Measurements from ENCODE around the gene CLCN5.

The CLCN5 gene

DNA sequence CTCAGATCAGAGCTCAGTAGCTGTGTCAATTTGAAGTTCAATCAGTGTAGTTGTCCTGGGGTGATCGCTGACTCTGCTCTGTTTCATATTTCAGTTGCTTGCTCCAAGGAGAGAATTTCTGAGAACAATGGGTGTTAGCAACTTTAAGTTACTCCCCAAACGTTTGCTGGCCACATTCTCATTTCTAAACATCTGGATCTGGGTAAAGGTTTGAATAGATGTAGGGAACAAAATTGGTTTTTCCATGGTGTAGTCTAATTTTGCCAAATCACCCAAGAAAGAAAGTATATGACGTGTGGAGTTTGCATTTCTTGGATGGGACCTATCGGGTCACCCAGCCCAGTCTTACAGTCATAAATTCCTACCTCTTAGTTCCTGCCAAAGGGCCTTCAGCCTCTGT, 174.7 kb downstream of the CLCN5 start:
- DNase-seq: no peak

DNA sequence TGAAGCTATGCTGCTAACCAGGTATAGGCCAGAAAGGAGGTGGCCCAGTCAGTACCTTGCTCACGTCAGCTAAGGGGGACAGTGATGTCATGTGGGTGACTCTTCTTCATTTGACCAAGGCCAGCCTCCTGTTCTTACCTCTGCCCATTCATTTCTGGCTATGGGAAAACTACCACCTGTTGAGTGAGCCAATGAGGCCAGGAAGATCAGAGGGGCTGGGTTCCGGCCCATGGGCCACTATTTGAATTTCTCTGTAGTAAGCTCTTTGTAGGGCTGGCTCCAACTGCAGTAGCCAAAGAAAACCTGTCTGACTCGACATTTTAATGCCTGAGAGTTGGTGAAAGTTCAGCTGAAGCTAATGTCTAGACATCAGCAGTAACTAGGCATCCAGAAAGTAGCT, 175.8 kb downstream of the CLCN5 start:
- DNase-seq: no peak

DNA sequence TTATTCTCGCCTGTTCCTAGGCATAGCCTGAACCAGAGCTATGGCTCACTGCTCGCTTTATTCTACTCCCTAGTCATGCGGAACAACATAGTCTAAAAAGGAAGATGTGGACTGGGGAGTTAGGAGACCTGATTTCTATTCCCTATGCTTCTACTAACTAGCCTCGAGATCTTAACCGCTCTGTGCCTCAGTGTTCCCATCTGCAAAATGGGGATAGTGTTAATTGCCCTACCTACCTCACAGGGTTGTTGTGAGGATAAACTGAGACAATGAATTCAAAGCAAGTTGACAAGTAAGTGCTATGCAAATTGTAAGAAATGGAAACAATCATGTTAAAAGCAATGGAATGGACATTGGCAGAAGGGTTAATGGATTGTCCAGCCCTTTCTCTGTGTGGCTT, 176.4 kb downstream of the CLCN5 start:
- no peak for DNase-seq

DNA sequence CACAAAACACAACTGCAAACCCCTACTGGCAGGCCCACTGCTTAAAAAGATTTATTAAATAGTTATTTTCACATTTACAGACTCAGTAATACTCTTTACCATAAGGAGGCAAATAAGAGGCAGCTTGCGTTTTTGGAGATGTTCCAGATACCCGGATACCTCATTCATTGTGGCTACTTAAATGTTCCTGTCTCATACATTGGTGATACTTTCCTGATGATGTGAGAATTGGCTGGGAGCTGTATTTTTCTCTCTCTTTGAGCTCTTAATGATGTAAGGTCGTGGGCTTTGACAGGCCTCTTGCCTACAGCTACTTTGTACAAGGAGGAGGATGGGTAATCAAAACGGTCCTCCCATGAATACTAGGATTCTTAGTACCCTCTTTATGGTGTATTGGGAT, 176.9 kb downstream of the CLCN5 start:
- DNase-seq: no peak

DNA sequence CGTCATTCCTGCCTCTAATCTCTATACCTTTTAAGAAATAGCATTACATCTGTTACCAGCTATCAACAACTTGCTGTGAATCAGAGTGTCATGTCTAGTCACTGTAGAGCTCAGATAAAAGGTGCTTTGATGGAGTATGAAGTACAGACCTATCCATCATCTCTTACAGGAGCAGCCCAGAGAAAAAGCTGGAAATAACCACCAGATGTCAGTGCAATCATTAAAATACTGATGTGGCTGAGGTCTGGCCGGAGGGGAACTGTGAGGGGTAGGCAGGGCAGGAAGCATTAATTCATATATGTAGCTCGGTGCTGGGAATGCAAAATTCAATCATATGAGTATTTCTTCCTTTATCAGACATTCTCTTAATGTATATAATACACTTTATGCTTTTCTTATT, 177.8 kb downstream of the CLCN5 start:
- DNase-seq: no peak

DNA sequence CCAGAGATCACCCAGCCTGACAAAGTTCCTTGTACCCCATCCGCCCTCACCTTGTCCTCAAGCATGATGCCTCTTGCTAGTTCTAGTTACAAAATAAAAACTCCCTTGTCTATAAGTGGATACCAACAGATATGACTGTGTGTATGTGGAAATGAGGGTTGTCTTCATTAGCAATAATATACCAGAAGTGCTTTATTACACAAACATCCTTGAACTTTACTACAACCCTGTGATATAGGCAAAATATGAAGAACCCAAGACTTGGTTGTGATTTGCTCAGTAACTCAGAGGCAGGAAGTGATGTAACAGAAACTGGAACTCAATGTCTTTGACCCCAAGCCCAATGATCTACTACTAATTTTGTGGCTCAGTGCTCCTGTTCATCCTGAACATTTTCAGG, 180.8 kb downstream of the CLCN5 start:
- DNase-seq: no peak

DNA sequence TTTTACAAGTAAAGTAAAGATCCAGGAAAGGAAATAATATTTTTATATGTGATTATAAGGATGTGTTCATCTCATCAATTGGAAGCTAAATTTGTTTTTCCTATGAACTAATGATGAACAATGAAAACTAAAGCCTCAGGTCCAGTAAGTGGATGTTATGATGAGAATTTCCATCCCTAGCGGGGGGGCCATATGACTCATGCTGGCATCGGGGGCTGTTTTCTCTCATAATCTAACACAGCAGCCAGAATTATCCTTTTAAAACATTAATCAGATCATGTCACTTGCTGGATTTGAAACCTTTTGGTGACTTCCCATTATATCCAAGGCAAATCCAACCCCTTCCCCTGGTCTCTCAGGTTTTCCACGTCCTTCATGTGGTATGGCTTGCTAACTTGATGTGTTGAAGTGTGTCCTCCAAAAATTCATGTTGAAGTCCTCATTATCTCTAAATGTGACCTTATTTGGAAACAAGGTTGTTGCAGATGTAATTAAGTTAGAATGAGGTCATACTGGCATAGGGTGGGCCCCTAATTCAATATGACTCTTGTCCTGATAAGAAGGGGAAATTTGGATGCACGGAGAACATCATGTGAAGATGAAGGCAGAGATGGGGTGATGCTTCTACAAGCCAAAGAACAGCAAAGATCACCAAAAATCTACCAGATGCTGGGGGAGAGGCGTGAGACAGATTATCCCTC, 181.6 kb downstream of the CLCN5 start:
- no peak for DNase-seq

DNA sequence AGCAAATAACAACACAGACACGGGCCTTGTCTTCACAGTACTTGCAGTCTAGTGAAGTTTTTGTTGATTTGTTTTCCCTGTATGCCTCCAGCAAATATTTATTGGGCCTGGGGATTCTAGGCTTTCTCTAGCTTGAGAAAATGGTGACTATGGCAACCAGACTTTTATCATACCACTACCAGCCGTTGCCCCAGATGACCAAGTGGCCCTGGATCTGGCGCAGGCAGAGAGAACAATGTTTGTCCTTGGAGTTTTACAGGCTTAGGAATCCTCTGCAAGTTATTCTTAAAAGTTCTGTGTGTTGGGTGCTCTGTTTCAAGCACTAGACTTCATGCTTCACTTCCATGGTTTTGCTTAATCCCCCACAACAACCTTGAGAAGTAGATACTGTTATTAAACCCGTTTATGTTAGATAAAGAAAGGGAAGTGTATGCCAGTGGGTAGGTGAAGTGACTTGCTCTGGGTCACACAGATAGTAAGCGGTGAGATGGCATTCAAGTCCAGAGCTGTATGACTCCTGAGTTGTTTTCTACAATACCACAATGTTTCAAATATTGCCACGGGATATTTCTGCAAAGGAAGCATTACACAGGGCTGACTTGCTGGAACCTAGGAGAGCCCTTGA, 183.8 kb downstream of the CLCN5 start:
- DNase-seq: no peak

DNA sequence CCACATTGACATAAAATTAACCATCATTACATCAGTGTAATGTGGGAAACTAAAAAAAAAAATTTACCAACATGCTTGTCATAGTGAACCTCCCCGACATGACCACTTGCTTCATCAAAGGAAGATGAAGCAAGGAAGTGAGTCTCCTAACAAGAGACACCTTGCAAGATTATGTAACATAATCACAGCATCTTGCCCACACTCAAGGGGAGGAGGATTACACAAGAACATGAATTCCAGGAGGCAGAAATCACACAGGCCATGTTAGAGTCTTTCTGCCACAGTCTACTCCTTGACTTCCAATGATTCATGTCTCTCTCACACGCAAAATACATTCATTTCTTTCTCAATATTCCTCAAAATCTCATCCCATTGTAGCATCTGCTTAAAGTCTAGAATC, 185.1 kb downstream of the CLCN5 start:
- DNase-seq: no peak

DNA sequence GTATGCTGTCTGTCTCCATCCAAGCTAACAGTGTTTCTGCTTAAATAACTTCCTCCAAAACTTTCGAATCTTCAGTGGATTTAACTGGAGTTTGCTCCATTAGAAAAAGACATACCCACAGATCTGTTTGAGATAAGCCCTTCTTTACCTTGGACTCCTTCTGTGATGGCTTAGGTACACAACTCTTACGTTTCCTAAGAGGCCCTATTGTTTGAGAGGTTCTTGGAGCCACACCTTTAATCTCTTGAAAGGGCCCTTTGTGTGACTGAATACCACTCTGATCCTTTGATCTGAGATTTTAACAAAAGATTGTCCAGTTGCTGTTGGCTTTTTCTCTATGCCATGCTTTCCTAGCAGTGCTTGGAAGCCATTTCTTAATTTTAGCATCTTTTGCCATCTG, 185.9 kb downstream of the CLCN5 start:
- DNase-seq: no peak

DNA sequence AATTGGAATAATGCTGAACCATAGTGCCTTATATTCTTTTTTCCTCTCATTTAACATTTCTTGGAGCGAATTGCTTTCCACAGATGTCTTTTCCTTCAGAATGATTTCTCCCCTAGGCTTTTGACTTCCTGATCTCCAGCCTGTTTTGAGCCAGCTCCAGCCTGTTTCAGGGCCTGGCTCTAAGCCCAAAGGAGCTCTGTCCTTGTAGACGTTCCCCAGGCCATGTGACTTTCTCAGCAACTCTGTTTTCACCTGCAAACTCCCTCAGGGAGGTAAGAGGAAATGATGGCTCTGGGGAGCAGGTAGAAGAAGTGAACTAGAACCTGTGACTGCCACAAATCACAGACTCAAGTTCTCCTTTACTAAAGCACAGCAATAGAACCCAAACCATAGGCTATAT, 189.3 kb downstream of the CLCN5 start:
- no peak for DNase-seq

DNA sequence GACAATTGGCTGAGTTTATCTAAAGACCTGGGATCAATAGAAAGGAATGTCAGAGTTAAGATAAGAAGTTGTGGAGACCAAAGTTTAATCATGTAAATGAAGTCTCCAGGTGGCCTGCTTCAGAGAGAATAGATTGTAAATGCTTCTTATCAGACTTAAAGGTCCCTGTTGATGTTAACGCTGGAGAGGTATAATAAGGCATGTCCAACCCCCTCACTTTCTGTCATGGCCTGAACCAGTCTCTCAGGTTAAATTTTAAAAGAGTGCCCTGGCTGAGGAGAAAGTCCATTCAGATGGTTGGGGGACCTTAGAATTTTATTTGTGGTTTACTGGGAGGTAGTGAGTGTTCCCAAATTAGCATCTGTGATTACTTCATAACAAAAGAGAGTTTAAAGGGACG, 191.7 kb downstream of the CLCN5 start:
- DNase-seq: no peak

DNA sequence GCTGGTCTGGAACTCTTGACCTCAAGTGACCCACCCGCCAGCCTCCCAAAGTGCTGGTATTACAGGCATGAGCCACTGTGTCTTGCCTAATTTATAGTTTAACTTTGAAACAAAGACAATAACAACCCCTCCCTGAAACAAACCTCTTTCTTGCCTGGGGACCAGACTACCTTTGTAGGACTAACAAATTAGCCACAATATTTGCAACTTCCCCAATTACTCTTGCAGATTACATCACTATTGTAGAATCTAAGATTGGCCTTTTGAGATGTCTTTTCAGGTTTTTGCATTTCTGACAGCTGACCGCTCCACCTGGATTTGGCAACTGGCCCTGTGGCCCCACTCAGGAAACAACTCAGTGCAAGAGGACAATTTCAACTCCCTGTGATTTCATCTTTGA, 193.6 kb downstream of the CLCN5 start:
- no peak for DNase-seq

DNA sequence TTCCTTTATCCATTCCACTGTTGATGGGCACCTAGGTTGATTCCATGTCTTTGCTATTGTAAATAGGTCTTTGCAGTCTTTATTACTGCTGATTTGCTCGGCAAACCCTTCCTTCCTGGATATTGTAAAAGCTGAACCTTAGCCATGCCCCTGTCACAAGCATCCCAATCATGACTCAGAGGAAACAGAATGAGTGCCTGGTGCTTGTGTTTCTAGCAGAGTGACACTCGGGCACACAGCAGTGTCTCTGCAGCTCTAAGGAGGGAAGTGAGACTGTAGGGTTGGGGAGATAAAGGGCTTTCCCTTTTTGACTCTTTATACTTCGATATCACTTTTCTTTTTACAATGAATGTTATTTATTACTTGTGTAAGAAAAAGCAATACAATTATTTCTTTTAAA, 195.1 kb downstream of the CLCN5 start:
- no peak for DNase-seq

DNA sequence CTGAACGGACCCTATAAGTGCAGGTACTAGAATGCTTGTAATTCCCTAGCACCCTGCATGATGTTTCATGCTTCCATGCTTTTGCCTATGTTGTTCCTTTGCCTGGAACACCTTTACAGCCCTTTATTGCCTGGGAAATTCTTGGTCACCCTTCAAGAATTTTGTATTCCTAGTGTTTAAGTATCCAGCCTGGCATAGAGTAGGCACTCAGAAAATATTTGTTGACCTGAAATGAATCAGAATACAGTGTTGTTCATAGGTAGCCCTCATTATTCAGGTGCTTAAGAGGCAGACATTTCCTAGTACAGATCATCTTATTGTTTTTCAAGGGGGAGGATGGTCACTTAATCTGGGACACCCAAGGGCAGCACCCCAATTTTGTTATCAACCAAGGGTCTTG, 203.1 kb downstream of the CLCN5 start:
- DNase-seq: no peak

DNA sequence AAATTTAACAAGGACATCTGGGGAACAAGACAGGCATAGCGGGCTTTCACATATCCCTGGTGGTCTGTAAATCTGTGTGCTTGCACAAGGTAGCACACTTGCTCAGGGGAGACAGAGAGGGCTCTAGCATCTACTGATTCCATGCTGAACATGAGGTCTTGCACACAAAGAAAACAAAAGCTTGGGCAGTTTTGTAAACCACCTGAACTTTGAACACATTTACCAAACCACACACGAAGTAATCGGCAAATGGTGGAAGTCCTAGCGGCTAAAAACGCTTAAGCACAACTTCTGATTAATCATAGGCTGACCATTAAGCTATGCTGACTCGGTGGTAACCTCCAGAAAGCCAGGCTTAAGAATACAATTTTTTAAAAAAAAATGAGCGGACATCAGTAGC, 225.6 kb downstream of the CLCN5 start:
- no peak for DNase-seq
